Skeletal muscle tissue (tissue), 4 donors: ENCODE measurements around the gene RRAS2. TPM values are rescaled to one million over a fixed set of nuclear protein-coding genes. Genes with fewer than 3 reads are reported as not detected.

ENCODE experiments used
- H3K27ac ChIP-seq: one replicate; pipeline ENCODE4 v1.7.0; 2013; ENCODE audit warnings: mild to moderate bottlenecking, low read depth, low read length, inconsistent platforms
- H3K27me3 ChIP-seq, 3 donors: one replicate each; pipeline ENCODE4 v1.7.0; 2013; ENCODE audit warnings: low read length in 3 of 3; ENCODE audit not compliant: control insufficient read depth in 3 of 3, insufficient read depth in 3 of 3
- H3K36me3 ChIP-seq, 3 donors: one replicate each; pipeline ENCODE4 v1.7.0; 2013; ENCODE audit warnings: low read length in 3 of 3; ENCODE audit not compliant: control insufficient read depth in 3 of 3, insufficient read depth in 3 of 3
- H3K4me1 ChIP-seq, 3 donors: one replicate each; pipeline ENCODE4 v1.7.0; 2013; ENCODE audit warnings: low read length in 3 of 3, mild to moderate bottlenecking in 3 of 3; ENCODE audit not compliant: control insufficient read depth in 3 of 3, insufficient read depth in 3 of 3
- H3K4me3 ChIP-seq, 3 donors: one replicate each; pipeline ENCODE4 v1.7.0; 2013; ENCODE audit warnings: low read length in 3 of 3
- H3K9ac ChIP-seq, 3 donors: one replicate each; pipeline ENCODE4 v1.7.0; 2013; ENCODE audit warnings: low read length in 3 of 3, mild to moderate bottlenecking in 3 of 3, moderate library complexity in 2 of 3, low read depth in 1 of 3
- H3K9me3 ChIP-seq, 3 donors: one replicate each; pipeline ENCODE4 v1.7.0; 2013; ENCODE audit warnings: low read length in 3 of 3; ENCODE audit not compliant: control insufficient read depth in 3 of 3
- total RNA-seq: library from RNA; depleted of rRNA; stranded (reverse); fragments of >200 nt; gene quantifications from one replicate; pipeline ENCODE4 v1.2.3, GENCODE V29; 2014
- donor health status: Osteomylitis.

Gene RRAS2
- total RNA-seq, 1 donor from 2014 or later: 39.7 TPM

DNA sequence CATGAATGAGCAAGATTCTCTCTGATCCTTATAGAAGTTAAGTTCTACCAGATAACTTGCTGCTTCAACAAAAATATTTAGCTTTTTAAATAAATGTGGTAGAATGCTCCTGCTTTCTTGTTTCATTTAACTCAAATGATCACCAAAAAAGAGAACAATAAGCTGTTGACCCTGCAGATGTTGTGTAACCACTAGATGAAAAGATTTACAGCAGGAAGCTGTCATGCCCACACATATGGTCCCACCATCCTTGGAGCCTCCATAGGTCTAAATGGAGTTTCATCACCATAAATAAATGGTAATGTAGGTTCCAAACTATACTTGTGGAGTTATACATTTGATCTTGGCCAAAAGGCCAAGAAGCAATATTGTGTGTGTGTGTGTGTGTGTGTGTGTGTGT is 118.8 kb downstream of the RRAS2 start:
- Histone ChIP-seq H3K9me3 (no peaks in the 10 kb centered on the region), H3K4me3 (no peak overlapping the region), H3K36me3 (no peaks in the 10 kb centered on the region), H3K27ac (no peak overlapping the region), H3K27me3 (peaks cover 2 to 16% (median 5%) of the 10 kb centered on the region in 3 donors), H3K4me1 (no peaks in the 10 kb centered on the region), H3K9ac (no peak overlapping the region)

DNA sequence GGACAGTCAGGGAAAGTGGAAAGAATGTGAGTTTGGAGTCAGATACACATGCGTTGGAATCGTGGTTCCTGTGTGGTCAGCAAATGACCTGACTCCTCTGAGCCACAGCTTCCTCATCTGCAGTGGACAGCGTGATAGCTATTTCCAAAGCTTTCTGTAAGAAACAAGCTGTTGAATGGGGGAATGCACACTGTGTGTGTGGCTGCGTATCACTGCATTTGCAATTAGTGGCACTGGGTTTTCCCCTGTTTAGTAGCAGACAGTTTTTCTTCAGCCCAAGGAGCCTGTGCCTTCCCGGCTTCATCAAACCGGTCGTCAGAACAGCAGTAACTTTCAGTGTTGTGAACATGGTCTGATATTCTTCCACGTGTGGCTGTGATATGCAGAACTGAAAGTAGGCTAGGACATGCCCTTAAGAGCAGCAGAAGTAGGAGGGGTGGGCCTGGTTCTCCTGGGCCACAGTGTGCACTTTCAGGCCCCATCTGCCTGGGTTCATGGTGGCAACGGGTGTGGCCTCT is 121.5 kb downstream of the RRAS2 start:
- H3K4me1 ChIP-seq: no peaks in the 10 kb centered on the region
- H3K27ac ChIP-seq: no peak overlapping the region
- H3K9me3 ChIP-seq: no peaks in the 10 kb centered on the region
- no peak overlapping the region for H3K9ac ChIP-seq
- H3K27me3 ChIP-seq: peaks cover 7 to 17% (median 13%) of the 10 kb centered on the region in 3 donors
- H3K4me3 ChIP-seq: no peak overlapping the region
- no peaks in the 10 kb centered on the region for H3K36me3 ChIP-seq

DNA sequence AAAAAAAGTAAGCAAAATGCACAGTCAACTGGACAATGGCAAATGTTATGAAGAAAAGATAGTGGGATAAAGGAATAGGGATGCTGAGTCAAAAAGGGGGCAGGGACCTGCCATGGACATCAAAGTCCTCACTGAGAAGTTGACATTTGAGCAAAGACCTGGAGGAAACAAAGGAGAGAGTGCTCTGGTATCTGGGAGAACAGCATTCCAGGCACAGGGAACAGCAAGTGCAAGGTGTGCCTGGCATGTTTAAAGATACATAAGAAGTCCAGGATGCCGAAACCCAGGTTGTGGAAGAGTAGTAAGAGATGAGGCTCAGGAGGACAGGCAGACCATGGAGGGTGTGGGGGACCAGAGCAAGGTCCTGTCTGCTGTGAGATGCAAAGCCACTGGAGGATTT is 123.3 kb downstream of the RRAS2 start:
- Histone ChIP-seq H3K27me3 (peaks cover 9 to 18% (median 17%) of the 10 kb centered on the region in 3 donors), H3K9me3 (no peaks in the 10 kb centered on the region), H3K36me3 (no peaks in the 10 kb centered on the region), H3K4me3 (no peak overlapping the region), H3K27ac (no peak overlapping the region), H3K9ac (no peak overlapping the region), H3K4me1 (no peaks in the 10 kb centered on the region)

DNA sequence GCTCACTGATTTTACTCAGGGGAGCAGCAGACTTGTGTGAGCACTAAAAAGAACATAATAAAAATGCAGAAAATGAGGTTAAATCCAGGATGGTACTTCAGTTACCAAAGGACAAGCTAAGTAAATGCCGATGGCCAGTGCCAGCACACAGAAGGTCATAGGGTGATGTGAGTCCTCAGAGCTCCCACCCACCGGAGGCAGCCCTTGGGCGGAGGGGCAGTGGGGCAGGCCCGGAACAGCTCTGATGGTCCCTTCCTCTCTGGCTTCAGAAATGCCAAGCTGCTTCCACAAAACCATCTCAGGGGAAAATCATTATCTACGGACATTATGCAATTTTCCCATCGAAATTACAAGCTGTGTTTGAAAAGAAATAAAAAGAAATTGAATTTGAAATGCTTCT is 124.5 kb downstream of the RRAS2 start:
- no peak overlapping the region for H3K27ac ChIP-seq
- H3K27me3 ChIP-seq: peaks cover 11 to 21% (median 17%) of the 10 kb centered on the region in 3 donors
- no peaks in the 10 kb centered on the region for H3K36me3 ChIP-seq
- H3K4me1 ChIP-seq: no peaks in the 10 kb centered on the region
- no peaks in the 10 kb centered on the region for H3K9me3 ChIP-seq
- H3K9ac ChIP-seq: no peak overlapping the region
- H3K4me3 ChIP-seq: no peak overlapping the region

DNA sequence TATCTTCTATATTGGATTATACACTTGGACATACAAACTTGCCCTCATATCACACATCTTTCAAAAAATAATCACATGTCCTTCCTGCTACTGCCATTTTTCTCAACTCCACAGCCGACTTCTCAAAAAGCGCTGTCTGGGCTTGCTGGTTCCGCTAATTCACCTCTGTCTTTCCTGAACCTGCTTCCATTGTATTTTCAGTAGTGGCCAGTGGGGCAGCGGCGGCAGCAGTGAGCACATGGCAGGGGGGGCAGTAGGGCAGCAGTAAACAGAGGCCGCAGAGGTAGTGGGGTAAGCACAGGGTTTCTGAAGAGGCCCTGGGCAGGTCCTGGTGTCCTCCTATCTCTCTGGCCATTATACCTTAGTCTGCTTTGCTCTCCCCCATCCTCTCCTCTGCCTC is 126.3 kb downstream of the RRAS2 start:
- Histone ChIP-seq H3K9me3 (peaks cover 0 to 2% (median 0%) of the 10 kb centered on the region in 3 donors), H3K27ac (no peak overlapping the region), H3K4me3 (no peak overlapping the region), H3K4me1 (no peaks in the 10 kb centered on the region), H3K27me3 (peaks cover 13 to 23% (median 17%) of the 10 kb centered on the region in 3 donors), H3K36me3 (no peaks in the 10 kb centered on the region), H3K9ac (no peak overlapping the region)

DNA sequence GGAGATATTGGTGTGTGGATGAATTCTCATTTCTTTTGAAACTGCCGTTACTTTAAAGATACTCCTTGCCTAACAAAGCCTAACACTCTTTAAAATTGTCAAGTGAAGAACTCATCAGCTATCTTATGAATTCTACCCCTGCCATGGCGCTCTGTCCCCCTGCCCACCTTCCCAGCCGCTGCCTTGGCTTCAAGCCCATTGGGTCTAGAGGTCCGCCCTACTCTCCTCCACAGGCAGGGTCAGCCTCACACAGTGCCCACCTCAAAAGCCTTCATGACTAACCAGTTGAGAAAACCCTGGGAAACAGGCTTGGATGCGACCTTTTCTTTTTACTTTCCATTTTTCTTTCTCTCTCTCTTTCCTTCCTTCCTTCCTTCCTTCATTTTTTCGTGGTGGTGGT is 128.6 kb downstream of the RRAS2 start:
- peaks cover 0 to 2% (median 0%) of the 10 kb centered on the region in 3 donors for H3K9me3 ChIP-seq
- H3K4me3 ChIP-seq: no peak overlapping the region
- H3K4me1 ChIP-seq: no peaks in the 10 kb centered on the region
- H3K27ac ChIP-seq: no peak overlapping the region
- no peaks in the 10 kb centered on the region for H3K36me3 ChIP-seq
- no peak overlapping the region for H3K9ac ChIP-seq
- peaks cover 8 to 18% (median 15%) of the 10 kb centered on the region in 3 donors for H3K27me3 ChIP-seq

DNA sequence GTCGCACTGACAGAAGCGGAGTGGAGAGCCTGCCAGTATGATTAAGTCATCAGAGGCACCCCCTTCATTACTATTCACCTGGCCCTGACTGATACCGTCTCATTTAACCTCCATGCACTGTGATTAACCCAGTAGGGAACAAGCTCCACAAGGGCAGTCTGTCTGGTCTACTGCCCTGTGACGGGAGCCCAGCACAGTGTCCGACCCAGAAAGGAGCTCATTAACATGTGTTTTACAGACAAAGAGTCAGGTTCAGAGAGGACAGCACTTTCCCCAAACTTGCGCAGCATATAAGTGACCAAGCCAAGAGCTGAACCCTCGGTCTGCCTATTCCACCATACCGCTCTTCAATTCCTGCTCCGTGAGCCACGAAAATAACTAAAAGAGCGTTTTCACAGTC is 129.5 kb downstream of the RRAS2 start:
- no peak overlapping the region for H3K9ac ChIP-seq
- H3K9me3 ChIP-seq: peaks cover 0 to 2% (median 0%) of the 10 kb centered on the region in 3 donors
- no peaks in the 10 kb centered on the region for H3K36me3 ChIP-seq
- peaks cover 7 to 12% (median 9%) of the 10 kb centered on the region in 3 donors for H3K27me3 ChIP-seq
- H3K4me3 ChIP-seq: no peak overlapping the region
- no peak overlapping the region for H3K27ac ChIP-seq
- H3K4me1 ChIP-seq: no peaks in the 10 kb centered on the region

DNA sequence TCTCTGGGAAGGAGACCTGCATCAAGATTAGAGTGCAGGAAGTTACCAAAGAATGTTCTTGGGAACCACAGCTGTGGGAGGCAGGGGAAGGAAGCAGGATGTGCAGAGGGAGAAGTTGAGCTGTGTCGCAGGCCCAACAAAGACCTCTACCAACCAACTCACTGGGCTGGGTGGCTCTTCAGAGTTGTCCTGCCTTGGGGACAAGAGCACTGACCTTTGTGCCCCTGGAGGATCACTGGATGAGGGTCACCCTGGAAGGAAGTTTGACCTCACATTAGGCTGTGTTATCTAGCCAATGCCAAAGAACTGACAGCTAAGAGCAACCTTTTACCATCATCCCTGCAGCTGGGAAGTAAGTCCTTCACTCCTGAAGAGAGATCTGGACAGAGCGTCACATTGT is 130.6 kb downstream of the RRAS2 start:
- no peaks in the 10 kb centered on the region for H3K36me3 ChIP-seq
- no peaks in the 10 kb centered on the region for H3K4me1 ChIP-seq
- H3K9me3 ChIP-seq: peaks cover 0 to 2% (median 0%) of the 10 kb centered on the region in 3 donors
- H3K4me3 ChIP-seq: no peak overlapping the region
- no peak overlapping the region for H3K9ac ChIP-seq
- H3K27ac ChIP-seq: no peak overlapping the region
- H3K27me3 ChIP-seq: peaks cover 6 to 12% (median 6%) of the 10 kb centered on the region in 3 donors

Other genes with a start within 250 kb of the RRAS2 start
- gene COPB1, start 140.6 kb upstream of the RRAS2 start, total RNA-seq: 134 TPM
- 160 TPM for gene PSMA1, start 161.2 kb upstream of the RRAS2 start, total RNA-seq